PFSK-1 (cell line): ENCODE results near the gene OSBPL6.

ENCODE experiments used
- FOXP2 ChIP-seq: optimal IDR thresholded peaks from 2 replicates; pipeline ENCODE3; 2011; ENCODE audit warnings: borderline replicate concordance, control low read depth, inconsistent platforms; ENCODE audit not compliant: insufficient read depth; ENCODE audit errors: extremely low read length, extremely low read depth
- POLR2AphosphoS5 ChIP-seq: IDR thresholded peaks from 2 replicates; pipeline ENCODE4 v1.6.1; 2012; ENCODE audit warnings: low read depth, mild to moderate bottlenecking, control low read depth, low read length, moderate library complexity
- REST ChIP-seq, 2 experiments: IDR thresholded peaks; 2 replicates each; pipeline versions ENCODE4 v1.6.1 to v1.8.0; 2011 to 2012; ENCODE audit warnings: low read depth in 2 of 2, low read length in 2 of 2, control low read depth in 1 of 2, inconsistent platforms in 1 of 2, mild to moderate bottlenecking in 1 of 2, moderate library complexity in 1 of 2; ENCODE audit not compliant: insufficient read depth in 1 of 2
- SIN3A ChIP-seq: IDR thresholded peaks from 2 replicates; pipeline ENCODE4 v1.6.1; 2012; ENCODE audit warnings: mild to moderate bottlenecking, low read length, moderate library complexity, borderline replicate concordance; ENCODE audit not compliant: insufficient read depth
- TAF1 ChIP-seq: IDR thresholded peaks from 2 replicates; pipeline ENCODE4 v1.6.1; 2012; ENCODE audit warnings: low read length, control low read depth, borderline replicate concordance; ENCODE audit not compliant: insufficient read depth

OSBPL6 gene

GRCh38 chr2:178386986-178387597 is 192.8 kb downstream of the OSBPL6 start:
- TF ChIP-seq REST (IDR thresholded peaks at IDR 0.05; ENCODE audit: insufficient read depth in 1 of 2, low read depth in 2 of 2, low read length in 2 of 2) = no peak
- TF ChIP-seq POLR2AphosphoS5 = no peak
- TF ChIP-seq FOXP2 = no peak
- TF ChIP-seq SIN3A = no peak
- TF ChIP-seq TAF1 = no peak

DNA sequence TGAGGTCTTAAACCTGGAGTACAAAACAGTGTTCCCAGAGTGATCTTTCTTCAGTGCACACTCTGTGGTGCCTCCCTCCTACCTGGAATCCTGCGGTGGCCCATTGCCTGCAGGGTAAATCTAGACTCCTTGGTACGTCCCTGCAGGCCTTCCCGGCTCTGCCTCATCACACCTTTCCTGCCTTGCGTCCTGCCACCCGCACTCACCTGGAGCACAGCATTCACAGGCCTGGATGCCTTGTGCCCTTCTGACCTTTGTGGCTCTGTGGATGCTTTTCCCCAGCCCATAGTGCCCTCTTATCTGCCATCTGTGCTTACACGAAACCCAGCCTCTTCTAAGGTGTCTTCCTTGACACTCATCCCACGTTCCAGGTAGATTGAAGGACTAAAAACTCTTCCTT is 194.0 kb downstream of the OSBPL6 start:
- TF ChIP-seq FOXP2 = no peak
- TF ChIP-seq SIN3A = no peak
- no peak for TF ChIP-seq POLR2AphosphoS5
- TF ChIP-seq TAF1 = no peak
- TF ChIP-seq REST (IDR thresholded peaks at IDR 0.05; ENCODE audit: insufficient read depth in 1 of 2, low read depth in 2 of 2, low read length in 2 of 2) = no peak

- TF ChIP-seq TAF1 (no peak), POLR2AphosphoS5 (no peak), FOXP2 (no peak), SIN3A (no peak), REST (IDR thresholded peaks at IDR 0.05; ENCODE audit: insufficient read depth in 1 of 2, low read depth in 2 of 2, low read length in 2 of 2) (no peak)
Measured at GRCh38 chr2:178391701-178392100, 197.4 kb downstream of the OSBPL6 start.

DNA sequence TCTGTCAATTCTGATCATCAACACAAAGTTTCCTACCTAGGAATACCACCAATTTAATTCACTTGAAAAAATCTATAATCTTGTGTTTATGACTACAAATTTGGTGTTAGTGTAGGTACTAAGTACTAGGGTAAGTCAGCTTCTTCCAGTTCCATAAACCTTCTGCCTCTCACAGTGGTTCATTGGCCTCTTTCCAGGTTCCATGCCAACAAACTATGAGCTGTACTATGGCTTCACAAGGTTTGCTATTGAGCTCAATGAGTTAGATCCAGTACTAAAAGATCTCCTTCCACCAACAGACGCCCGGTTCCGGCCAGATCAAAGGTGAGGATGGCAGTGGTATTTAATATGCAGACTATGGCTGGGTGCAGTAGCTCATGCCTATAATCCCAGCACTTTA is 197.9 kb downstream of the OSBPL6 start:
- TF ChIP-seq REST (IDR thresholded peaks at IDR 0.05; ENCODE audit: insufficient read depth in 1 of 2, low read depth in 2 of 2, low read length in 2 of 2) (no peak), FOXP2 (no peak), POLR2AphosphoS5 (no peak), SIN3A (no peak), TAF1 (no peak)

GRCh38 chr2:178394859-178395258 is 200.5 kb downstream of the OSBPL6 start:
- TF ChIP-seq SIN3A (no peak), FOXP2 (no peak), REST (IDR thresholded peaks at IDR 0.05; ENCODE audit: insufficient read depth in 1 of 2, low read depth in 2 of 2, low read length in 2 of 2) (no peak), TAF1 (no peak), POLR2AphosphoS5 (no peak)
